ENCODE measurements around the gene IL17RA.

Gene IL17RA

GRCh38 chr22:17162731-17163130, 77.9 kb downstream of the IL17RA start:
- TF ChIP-seq, protein P1, sequence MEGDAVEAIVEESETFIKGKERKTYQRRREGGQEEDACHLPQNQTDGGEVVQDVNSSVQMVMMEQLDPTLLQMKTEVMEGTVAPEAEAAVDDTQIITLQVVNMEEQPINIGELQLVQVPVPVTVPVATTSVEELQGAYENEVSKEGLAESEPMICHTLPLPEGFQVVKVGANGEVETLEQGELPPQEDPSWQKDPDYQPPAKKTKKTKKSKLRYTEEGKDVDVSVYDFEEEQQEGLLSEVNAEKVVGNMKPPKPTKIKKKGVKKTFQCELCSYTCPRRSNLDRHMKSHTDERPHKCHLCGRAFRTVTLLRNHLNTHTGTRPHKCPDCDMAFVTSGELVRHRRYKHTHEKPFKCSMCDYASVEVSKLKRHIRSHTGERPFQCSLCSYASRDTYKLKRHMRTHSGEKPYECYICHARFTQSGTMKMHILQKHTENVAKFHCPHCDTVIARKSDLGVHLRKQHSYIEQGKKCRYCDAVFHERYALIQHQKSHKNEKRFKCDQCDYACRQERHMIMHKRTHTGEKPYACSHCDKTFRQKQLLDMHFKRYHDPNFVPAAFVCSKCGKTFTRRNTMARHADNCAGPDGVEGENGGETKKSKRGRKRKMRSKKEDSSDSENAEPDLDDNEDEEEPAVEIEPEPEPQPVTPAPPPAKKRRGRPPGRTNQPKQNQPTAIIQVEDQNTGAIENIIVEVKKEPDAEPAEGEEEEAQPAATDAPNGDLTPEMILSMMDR (IDR thresholded peaks at IDR 0.05; ENCODE audit: low read depth, low read length): no peak
- no peak for DNase-seq (ENCODE audit: low read depth in 2 of 2)
- no peak overlapping the region for H3K4me3 ChIP-seq (replicated peaks in 1 of 2; ENCODE audit: low read depth in 2 of 2, low read length in 2 of 2)

DNA sequence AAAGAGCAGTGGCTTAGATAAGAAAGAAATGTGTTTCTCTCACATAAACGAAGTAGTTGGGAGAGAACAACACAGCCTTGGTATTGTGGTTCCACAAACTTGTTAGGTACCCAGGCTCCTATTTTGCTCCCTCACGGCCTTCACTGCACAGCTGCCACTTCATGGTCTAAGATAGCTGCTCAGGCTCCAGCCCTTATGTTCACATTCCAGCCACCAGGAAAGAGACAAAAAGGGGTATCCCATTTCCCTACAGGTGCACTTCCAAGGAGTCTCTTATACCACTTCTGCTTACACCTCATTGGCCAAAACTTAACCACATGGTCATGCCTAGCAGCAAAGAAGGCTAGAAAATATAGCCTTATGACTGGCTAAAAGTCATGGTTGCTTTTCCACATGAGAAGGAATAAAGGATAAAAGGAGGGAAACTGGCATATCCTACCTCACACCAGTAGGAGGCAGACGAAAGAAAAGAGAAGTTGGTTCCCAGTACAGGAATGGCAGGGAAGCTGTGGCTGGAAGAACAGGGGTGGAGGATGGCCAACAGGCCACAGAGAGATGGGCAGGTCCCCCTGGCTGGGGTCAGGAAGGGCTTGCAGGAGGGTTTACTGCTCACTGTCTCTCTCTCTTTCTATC, 79.7 kb downstream of the IL17RA start:
- peak; percentile 5 to 15 for DNase-seq (ENCODE audit: low read depth in 2 of 2)
- no peak overlapping the region for H3K4me3 ChIP-seq (replicated peaks in 1 of 2; ENCODE audit: low read depth in 2 of 2, low read length in 2 of 2)
- TF ChIP-seq, protein P1 (IDR thresholded peaks at IDR 0.05; ENCODE audit: low read depth, low read length): peak; percentile 40
